ENCODE results near the gene WFIKKN1. TPM values are rescaled to one million over a fixed set of nuclear protein-coding genes. Genes with fewer than 3 reads are reported as not detected.
A peak's percentile ranks its signal among the peaks of the same experiment; 100 is the strongest.

Gene WFIKKN1, protein sequence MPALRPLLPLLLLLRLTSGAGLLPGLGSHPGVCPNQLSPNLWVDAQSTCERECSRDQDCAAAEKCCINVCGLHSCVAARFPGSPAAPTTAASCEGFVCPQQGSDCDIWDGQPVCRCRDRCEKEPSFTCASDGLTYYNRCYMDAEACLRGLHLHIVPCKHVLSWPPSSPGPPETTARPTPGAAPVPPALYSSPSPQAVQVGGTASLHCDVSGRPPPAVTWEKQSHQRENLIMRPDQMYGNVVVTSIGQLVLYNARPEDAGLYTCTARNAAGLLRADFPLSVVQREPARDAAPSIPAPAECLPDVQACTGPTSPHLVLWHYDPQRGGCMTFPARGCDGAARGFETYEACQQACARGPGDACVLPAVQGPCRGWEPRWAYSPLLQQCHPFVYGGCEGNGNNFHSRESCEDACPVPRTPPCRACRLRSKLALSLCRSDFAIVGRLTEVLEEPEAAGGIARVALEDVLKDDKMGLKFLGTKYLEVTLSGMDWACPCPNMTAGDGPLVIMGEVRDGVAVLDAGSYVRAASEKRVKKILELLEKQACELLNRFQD
- 0.22 TPM for total RNA-seq
- polyA plus RNA-seq = not detected

DNA sequence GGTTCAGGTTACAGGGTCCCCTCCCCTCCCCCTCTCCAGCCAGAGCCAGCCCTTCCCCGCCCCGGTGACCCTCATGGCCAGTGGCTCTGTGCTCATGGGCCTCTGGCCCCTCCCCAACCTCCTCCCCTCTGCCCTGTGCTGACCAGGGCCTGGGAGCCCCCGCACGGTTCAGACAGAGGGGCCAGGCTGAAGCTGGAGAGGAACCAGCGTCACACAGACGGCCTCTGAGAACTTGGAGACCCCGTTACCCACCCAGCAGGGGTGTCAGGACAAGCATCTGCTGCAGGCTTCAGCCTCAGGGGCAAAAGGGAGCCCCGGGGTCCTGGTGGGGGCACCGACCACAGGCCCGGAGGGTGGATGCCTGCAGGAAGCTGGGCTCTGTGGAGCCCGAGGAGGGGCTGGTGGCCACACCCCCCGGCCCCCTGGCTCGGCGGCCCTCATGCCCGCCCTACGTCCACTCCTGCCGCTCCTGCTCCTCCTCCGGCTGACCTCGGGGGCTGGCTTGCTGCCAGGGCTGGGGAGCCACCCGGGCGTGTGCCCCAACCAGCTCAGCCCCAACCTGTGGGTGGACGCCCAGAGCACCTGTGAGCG lies at the start of gene WFIKKN1:
TSS of gene WFIKKN1 (plus strand) at position 171 of the 591 bp plus-strand sequence. CDS start at position 440, 269 bp downstream.
- Histone ChIP-seq H3K27ac (ENCODE audit: insufficient read depth, low read length, poor library complexity, severe bottlenecking) (no peak within 1 kb of the TSS), H3K4me3 (ENCODE audit: low read depth, low read length) (no peak within 1 kb of the TSS), H3K36me3 (ENCODE audit: control insufficient read depth, insufficient read depth, low read length) (peaks cover 6% of the 10 kb centered on the region), H3K9me3 (ENCODE audit: control insufficient read depth in 2 of 2, low read length in 2 of 2) (no peaks in the 10 kb centered on the region), H3K4me1 (ENCODE audit: control insufficient read depth, insufficient read depth, low read length, poor library complexity, severe bottlenecking) (peaks cover 16% of the 10 kb centered on the region), H3K27me3 (ENCODE audit: control insufficient read depth, insufficient read depth, low read length) (no peaks in the 10 kb centered on the region)
- Mint-ChIP-seq H3K27me3 (no peaks in the 10 kb centered on the region), H3K4me1 (peaks cover 0 to 4% (median 0%) of the 10 kb centered on the region in 4 donors), H3K27ac (no peak within 1 kb of the TSS), H3K4me3 (no peak within 1 kb of the TSS), H3K36me3 (peaks cover 8% of the 10 kb centered on the region), H3K9me3 (no peaks in the 10 kb centered on the region)
- ATAC-seq (ENCODE audit: low read depth in 2 of 2) = no peak
- no peak for DNase-seq

DNA sequence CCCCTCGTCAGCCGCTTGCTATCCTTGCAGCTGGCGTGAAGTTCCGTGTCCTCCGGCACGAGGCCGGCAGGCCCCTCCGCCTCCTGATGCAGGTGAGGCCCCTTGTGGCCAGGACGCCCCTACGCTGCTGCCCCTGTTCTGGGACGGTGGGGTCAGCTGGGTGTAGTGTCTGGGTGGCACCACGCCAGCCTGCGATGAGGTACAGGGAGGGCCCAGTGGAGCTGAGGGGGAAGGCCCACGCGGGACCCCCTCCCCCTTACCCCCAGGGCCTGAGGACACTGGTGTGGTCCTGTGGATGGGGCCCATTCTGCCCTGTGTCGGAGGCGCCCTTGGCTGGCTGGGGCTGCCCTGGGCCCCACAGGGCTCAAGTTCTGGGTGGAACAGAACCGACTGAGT lies 48.6 kb upstream of the WFIKKN1 start:
- no peak for ATAC-seq (ENCODE audit: low read depth in 2 of 2)
- H3K4me1 ChIP-seq (ENCODE audit: control insufficient read depth, insufficient read depth, low read length, poor library complexity, severe bottlenecking) = peaks cover 4% of the 10 kb centered on the region
- DNase-seq = no peak
- H3K9me3 ChIP-seq (ENCODE audit: control insufficient read depth in 2 of 2, low read length in 2 of 2) = no peaks in the 10 kb centered on the region
- no peaks in the 10 kb centered on the region for H3K27me3 ChIP-seq (ENCODE audit: control insufficient read depth, insufficient read depth, low read length)
- Mint-ChIP-seq H3K9me3 (no peaks in the 10 kb centered on the region), H3K27ac (no peak overlapping the region), H3K4me1 (peaks cover 0 to 4% (median 0%) of the 10 kb centered on the region in 4 donors), H3K27me3 (no peaks in the 10 kb centered on the region), H3K4me3 (no peak overlapping the region), H3K36me3 (no peaks in the 10 kb centered on the region)
- no peak overlapping the region for H3K4me3 ChIP-seq (ENCODE audit: low read depth, low read length)
- no peak overlapping the region for H3K27ac ChIP-seq (ENCODE audit: insufficient read depth, low read length, poor library complexity, severe bottlenecking)
- H3K36me3 ChIP-seq (ENCODE audit: control insufficient read depth, insufficient read depth, low read length) = no peaks in the 10 kb centered on the region

DNA sequence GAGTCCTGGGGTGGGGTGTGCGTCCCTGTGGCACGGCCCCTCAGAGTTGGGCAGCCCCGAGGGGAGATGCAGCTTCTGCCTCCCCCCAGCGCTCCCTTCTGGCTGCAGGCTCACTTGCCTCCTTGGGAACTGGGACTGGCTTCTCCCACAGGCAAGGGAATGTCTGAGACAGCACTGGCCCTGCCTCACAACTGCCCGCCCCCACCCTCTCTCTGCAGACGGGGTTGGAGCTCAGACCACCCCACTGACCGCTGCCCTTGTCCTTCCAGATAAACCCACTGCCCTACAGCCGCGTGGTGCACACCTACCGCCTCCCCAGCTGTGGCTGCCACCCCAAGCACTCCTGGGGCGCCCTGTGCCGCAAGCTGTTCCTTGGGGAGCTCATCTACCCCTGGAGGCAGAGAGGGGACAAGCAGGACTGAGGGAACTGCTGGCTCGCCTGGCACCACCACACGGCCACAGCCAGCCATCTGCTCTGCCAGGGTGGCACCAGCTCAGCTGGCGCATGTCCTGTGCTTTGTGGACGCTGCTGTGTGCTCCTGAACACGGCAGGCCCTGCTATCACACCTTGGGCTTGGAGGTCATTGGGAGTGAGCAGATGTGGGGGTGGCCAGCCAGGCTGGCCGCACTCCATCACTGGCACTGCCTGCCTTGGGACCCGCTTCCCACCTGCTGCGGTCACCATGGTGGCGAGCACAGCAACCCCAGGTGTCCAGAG lies 48.0 kb upstream of the WFIKKN1 start:
- ATAC-seq (ENCODE audit: low read depth in 2 of 2) = no peak
- Mint-ChIP-seq H3K4me3 (no peak overlapping the region), H3K36me3 (no peaks in the 10 kb centered on the region), H3K27ac (no peak overlapping the region), H3K4me1 (peaks cover 0 to 8% (median 0%) of the 10 kb centered on the region in 4 donors), H3K9me3 (no peaks in the 10 kb centered on the region), H3K27me3 (no peaks in the 10 kb centered on the region)
- peaks cover 10% of the 10 kb centered on the region for H3K4me1 ChIP-seq (ENCODE audit: control insufficient read depth, insufficient read depth, low read length, poor library complexity, severe bottlenecking)
- H3K27ac ChIP-seq (ENCODE audit: insufficient read depth, low read length, poor library complexity, severe bottlenecking) = no peak overlapping the region
- no peaks in the 10 kb centered on the region for H3K36me3 ChIP-seq (ENCODE audit: control insufficient read depth, insufficient read depth, low read length)
- no peak for DNase-seq
- no peaks in the 10 kb centered on the region for H3K9me3 ChIP-seq (ENCODE audit: control insufficient read depth in 2 of 2, low read length in 2 of 2)
- H3K27me3 ChIP-seq (ENCODE audit: control insufficient read depth, insufficient read depth, low read length) = no peaks in the 10 kb centered on the region
- no peak overlapping the region for H3K4me3 ChIP-seq (ENCODE audit: low read depth, low read length)

DNA sequence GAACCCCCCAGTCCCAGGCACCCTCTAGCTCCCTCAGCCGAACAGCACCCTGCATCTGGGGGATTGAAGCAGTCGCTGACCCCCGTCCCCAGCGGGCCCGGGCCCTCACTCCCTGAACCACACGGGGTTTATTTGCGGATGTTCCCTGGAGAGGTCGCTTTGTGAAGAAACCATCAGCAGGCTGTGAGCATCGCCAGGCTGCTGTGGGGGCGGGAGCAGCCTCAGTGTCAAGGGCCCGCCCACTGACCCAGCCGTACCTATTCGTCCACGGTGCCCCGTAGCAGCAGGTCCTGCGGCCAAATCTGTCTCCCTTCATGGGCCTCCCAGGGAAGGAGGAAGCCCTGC lies 47.3 kb upstream of the WFIKKN1 start:
- ATAC-seq (ENCODE audit: low read depth in 2 of 2) (no peak), DNase-seq (no peak)
- Mint-ChIP-seq H3K27ac (no peak overlapping the region), H3K9me3 (no peaks in the 10 kb centered on the region), H3K36me3 (no peaks in the 10 kb centered on the region), H3K27me3 (no peaks in the 10 kb centered on the region), H3K4me3 (no peak overlapping the region), H3K4me1 (peaks cover 0 to 13% (median 0%) of the 10 kb centered on the region in 4 donors)
- no peak overlapping the region for H3K27ac ChIP-seq (ENCODE audit: insufficient read depth, low read length, poor library complexity, severe bottlenecking)
- H3K4me3 ChIP-seq (ENCODE audit: low read depth, low read length) = no peak overlapping the region
- no peaks in the 10 kb centered on the region for H3K36me3 ChIP-seq (ENCODE audit: control insufficient read depth, insufficient read depth, low read length)
- peaks cover 16% of the 10 kb centered on the region for H3K4me1 ChIP-seq (ENCODE audit: control insufficient read depth, insufficient read depth, low read length, poor library complexity, severe bottlenecking)
- no peaks in the 10 kb centered on the region for H3K27me3 ChIP-seq (ENCODE audit: control insufficient read depth, insufficient read depth, low read length)
- no peaks in the 10 kb centered on the region for H3K9me3 ChIP-seq (ENCODE audit: control insufficient read depth in 2 of 2, low read length in 2 of 2)

DNA sequence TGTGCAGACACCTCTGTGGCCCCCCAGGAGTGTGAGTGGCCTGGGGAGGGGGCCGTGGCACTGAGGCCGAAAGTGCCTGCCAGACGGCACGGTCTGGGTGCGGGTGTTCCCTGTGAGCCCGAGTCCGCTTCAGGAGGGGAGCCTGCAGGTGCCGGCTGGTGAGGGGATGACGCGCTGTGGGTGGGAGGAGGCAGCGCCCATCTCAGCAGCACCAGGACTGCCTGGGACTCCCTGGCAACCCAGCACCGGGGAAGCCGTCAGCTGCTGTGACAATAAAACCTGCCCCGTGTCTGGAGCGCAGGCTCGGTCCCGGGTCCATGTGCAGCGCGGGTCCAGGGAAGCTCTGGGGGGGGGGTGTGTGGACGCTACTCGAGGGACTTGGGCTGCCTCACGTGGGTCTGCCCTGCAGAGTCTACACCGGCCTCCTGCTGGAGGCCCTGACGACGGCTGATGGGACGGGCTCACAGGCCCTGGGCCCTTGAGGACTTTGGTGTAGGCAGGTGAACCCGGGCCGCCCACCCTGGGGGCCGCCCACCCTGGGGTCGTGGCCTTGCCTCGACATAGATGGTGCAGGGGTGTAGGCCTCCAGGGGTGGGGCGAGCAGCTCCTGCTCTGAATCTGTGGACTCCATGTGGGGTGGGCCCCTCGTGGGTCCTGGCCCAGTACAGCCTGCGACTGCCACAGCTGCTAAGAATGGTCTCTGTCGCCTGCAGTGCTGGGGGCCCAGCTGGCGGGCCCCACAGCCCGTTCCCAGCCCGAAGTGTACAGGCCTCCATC lies 46.8 kb upstream of the WFIKKN1 start:
- H3K4me3 ChIP-seq (ENCODE audit: low read depth, low read length) = no peak overlapping the region
- Mint-ChIP-seq H3K27me3 (no peaks in the 10 kb centered on the region), H3K9me3 (no peaks in the 10 kb centered on the region), H3K4me1 (peaks cover 0 to 15% (median 0%) of the 10 kb centered on the region in 4 donors), H3K4me3 (no peak overlapping the region), H3K36me3 (no peaks in the 10 kb centered on the region), H3K27ac (no peak overlapping the region)
- H3K27me3 ChIP-seq (ENCODE audit: control insufficient read depth, insufficient read depth, low read length) = no peaks in the 10 kb centered on the region
- peaks cover 19% of the 10 kb centered on the region for H3K4me1 ChIP-seq (ENCODE audit: control insufficient read depth, insufficient read depth, low read length, poor library complexity, severe bottlenecking)
- DNase-seq (no peak), ATAC-seq (ENCODE audit: low read depth in 2 of 2) (no peak)
- H3K36me3 ChIP-seq (ENCODE audit: control insufficient read depth, insufficient read depth, low read length) = no peaks in the 10 kb centered on the region
- no peaks in the 10 kb centered on the region for H3K9me3 ChIP-seq (ENCODE audit: control insufficient read depth in 2 of 2, low read length in 2 of 2)
- no peak overlapping the region for H3K27ac ChIP-seq (ENCODE audit: insufficient read depth, low read length, poor library complexity, severe bottlenecking)

DNA sequence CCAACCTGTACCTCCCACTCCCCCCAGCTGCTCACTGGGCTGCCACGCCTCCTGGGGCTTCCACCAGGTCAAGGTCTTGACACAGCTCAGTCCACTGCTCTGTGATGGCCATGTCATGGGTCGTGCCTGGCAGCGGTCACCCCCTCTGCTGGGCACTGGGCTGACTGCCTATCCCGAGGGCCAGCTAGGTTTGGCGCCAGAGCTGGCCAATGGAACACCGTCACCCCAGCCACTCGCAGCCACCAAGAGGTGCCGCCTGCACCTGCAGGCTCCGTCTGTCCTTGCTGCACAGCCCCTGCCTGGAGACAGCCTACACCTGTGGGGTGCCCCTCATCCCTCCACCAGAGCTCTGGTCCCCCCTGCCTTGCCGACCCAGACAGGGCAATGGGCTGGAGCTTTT lies 45.4 kb upstream of the WFIKKN1 start:
- Histone ChIP-seq H3K4me3 (ENCODE audit: low read depth, low read length) (no peak overlapping the region), H3K27me3 (ENCODE audit: control insufficient read depth, insufficient read depth, low read length) (no peaks in the 10 kb centered on the region), H3K4me1 (ENCODE audit: control insufficient read depth, insufficient read depth, low read length, poor library complexity, severe bottlenecking) (peaks cover 17% of the 10 kb centered on the region), H3K27ac (ENCODE audit: insufficient read depth, low read length, poor library complexity, severe bottlenecking) (no peak overlapping the region), H3K9me3 (ENCODE audit: control insufficient read depth in 2 of 2, low read length in 2 of 2) (no peaks in the 10 kb centered on the region), H3K36me3 (ENCODE audit: control insufficient read depth, insufficient read depth, low read length) (no peaks in the 10 kb centered on the region)
- H3K4me3 Mint-ChIP-seq = peak overlapping the region in 2 of 4 donors; percentile 60 to 88
- no peaks in the 10 kb centered on the region for H3K9me3 Mint-ChIP-seq
- no peak for ATAC-seq (ENCODE audit: low read depth in 2 of 2)
- H3K36me3 Mint-ChIP-seq = no peaks in the 10 kb centered on the region
- H3K27ac Mint-ChIP-seq = peak overlapping the region in 1 of 3 donors; percentile 20
- H3K27me3 Mint-ChIP-seq = peaks cover 6% of the 10 kb centered on the region
- no peak for DNase-seq
- H3K4me1 Mint-ChIP-seq = peaks cover 0 to 18% (median 3%) of the 10 kb centered on the region in 4 donors

DNA sequence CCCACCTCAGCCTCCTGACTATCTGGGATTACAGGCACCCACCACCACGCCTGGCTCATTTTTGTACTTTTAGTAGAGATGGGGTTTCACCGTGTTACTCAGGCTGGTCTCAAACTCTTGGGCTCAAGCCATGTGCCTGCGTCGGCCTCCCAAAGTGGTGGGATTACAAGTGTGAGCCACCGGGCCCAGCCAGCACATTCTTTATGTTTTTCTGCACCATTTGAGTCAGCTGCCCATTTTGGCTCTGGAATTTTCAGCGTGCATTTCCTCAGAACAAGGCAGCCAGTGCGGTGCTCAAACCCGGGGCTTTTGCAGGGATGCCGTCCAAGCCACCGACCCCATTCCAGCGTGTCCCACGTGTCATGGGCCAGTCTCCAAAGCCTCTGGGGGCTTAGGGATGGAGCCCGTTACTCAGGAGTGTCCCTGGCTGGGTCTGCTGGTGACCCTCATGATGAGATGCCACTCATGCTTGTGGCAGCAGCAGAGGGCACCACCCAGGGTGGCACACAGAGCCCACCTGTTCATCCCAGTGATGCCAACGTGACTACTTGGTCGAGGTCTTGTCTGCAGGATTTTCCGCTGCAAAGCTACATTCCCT lies 44.6 kb upstream of the WFIKKN1 start:
- Histone ChIP-seq H3K27ac (ENCODE audit: insufficient read depth, low read length, poor library complexity, severe bottlenecking) (no peak overlapping the region), H3K27me3 (ENCODE audit: control insufficient read depth, insufficient read depth, low read length) (no peaks in the 10 kb centered on the region), H3K36me3 (ENCODE audit: control insufficient read depth, insufficient read depth, low read length) (no peaks in the 10 kb centered on the region), H3K4me1 (ENCODE audit: control insufficient read depth, insufficient read depth, low read length, poor library complexity, severe bottlenecking) (peaks cover 25% of the 10 kb centered on the region), H3K4me3 (ENCODE audit: low read depth, low read length) (no peak overlapping the region), H3K9me3 (ENCODE audit: control insufficient read depth in 2 of 2, low read length in 2 of 2) (no peaks in the 10 kb centered on the region)
- ATAC-seq (ENCODE audit: low read depth in 2 of 2) (no peak), DNase-seq (no peak)
- no peaks in the 10 kb centered on the region for H3K9me3 Mint-ChIP-seq
- H3K4me3 Mint-ChIP-seq = peak overlapping the region in 1 of 4 donors; percentile 88
- H3K36me3 Mint-ChIP-seq = no peaks in the 10 kb centered on the region
- peaks cover 0 to 25% (median 7%) of the 10 kb centered on the region in 4 donors for H3K4me1 Mint-ChIP-seq
- peaks cover 6% of the 10 kb centered on the region for H3K27me3 Mint-ChIP-seq
- peak overlapping the region in 2 of 3 donors; percentile 20 to 80 for H3K27ac Mint-ChIP-seq
